Common myeloid progenitor, CD34-positive (primary cell): ENCODE data around the gene LIN54.
"Not testable (repeated sequence)": the region's sequence is repeated elsewhere in the genome, so short reads cannot be mapped to it uniquely, and the experiment has no call there.

Experiments
- CTCF ChIA-PET: fragments of 350-600 bp; sonication (Branson Sonifier 250); formaldehyde crosslinking; loops from one replicate; lab custom pipeline; 2021; ENCODE audit warnings: antibody characterized with exemption; lab: Charles Lee
- POLR2A ChIA-PET: fragments of 350-600 bp; sonication (Branson Sonifier 250); formaldehyde crosslinking; loops from one replicate; lab custom pipeline; 2021; ENCODE audit warnings: antibody characterized with exemption; lab: Charles Lee
- DNase-seq, 3 donors: peaks; one replicate each; pipeline versions ENCODE4 v3.0.0 to v3.0.0-alpha.2; 2013
- H3K27ac ChIP-seq, 2 experiments: 1 replicate in 1 of 2; 2 replicates in 1 of 2; pipeline ENCODE4 v1.7.0; 2013; ENCODE audit warnings: inconsistent platforms in 2 of 2, low read length in 2 of 2, mild to moderate bottlenecking in 2 of 2, low read depth in 1 of 2, moderate library complexity in 1 of 2; ENCODE audit not compliant: severe bottlenecking in 2 of 2, insufficient read depth in 1 of 2, poor library complexity in 1 of 2
- H3K27me3 ChIP-seq, 5 experiments: replicated peaks in 2 of 5; 1 replicate in 3 of 5; 2 replicates in 2 of 5; pipeline versions ENCODE4 v1.6.1 to v1.7.0; 2013; ENCODE audit warnings: low read length in 4 of 5, mild to moderate bottlenecking in 2 of 5, moderate library complexity in 2 of 5, inconsistent platforms in 1 of 5; ENCODE audit not compliant: insufficient read depth in 5 of 5, control insufficient read depth in 4 of 5
- H3K36me3 ChIP-seq, 4 experiments: 1 replicate in 2 of 4; 2 replicates in 2 of 4; pipeline versions ENCODE4 v1.6.1 to v1.7.0; 2013; ENCODE audit warnings: low read length in 3 of 4, control low read depth in 1 of 4, mild to moderate bottlenecking in 1 of 4; ENCODE audit not compliant: control insufficient read depth in 4 of 4, insufficient read depth in 4 of 4
- H3K4me1 ChIP-seq, 4 experiments: 1 replicate in 3 of 4; 2 replicates in 1 of 4; pipeline versions ENCODE4 v1.6.1 to v1.7.1; 2013; ENCODE audit warnings: low read length in 3 of 4, mild to moderate bottlenecking in 3 of 4, control low read depth in 1 of 4, inconsistent platforms in 1 of 4, moderate library complexity in 1 of 4; ENCODE audit not compliant: control insufficient read depth in 4 of 4, insufficient read depth in 4 of 4; ENCODE audit errors: control extremely low read depth in 1 of 4
- H3K4me3 ChIP-seq, 7 experiments: 1 replicate in 4 of 7; 2 replicates in 3 of 7; pipeline versions ENCODE4 v1.5.1 to v1.7.0; 2013; ENCODE audit warnings: mild to moderate bottlenecking in 7 of 7, low read length in 6 of 7, moderate library complexity in 6 of 7, inconsistent platforms in 2 of 7, low read depth in 2 of 7, control low read depth in 1 of 7; ENCODE audit not compliant: insufficient read depth in 4 of 7, control insufficient read depth in 1 of 7; ENCODE audit errors: extremely low read depth in 1 of 7
- H3K9me3 ChIP-seq, 5 experiments: 1 replicate in 4 of 5; 2 replicates in 1 of 5; pipeline versions ENCODE4 v1.6.1 to v1.7.1; 2013; ENCODE audit warnings: low read length in 4 of 5, mild to moderate bottlenecking in 2 of 5, inconsistent platforms in 1 of 5, low read depth in 1 of 5, moderate library complexity in 1 of 5; ENCODE audit not compliant: control insufficient read depth in 4 of 5, insufficient read depth in 2 of 5; ENCODE audit errors: control extremely low read depth in 1 of 5
- WGBS: methylation state at CpG from one replicate; pipeline ENCODE4 v1.1.5; 2013; ENCODE audit not compliant: insufficient coverage; 5-methylcytosine and 5-hydroxymethylcytosine counted together

LIN54 gene

DNA sequence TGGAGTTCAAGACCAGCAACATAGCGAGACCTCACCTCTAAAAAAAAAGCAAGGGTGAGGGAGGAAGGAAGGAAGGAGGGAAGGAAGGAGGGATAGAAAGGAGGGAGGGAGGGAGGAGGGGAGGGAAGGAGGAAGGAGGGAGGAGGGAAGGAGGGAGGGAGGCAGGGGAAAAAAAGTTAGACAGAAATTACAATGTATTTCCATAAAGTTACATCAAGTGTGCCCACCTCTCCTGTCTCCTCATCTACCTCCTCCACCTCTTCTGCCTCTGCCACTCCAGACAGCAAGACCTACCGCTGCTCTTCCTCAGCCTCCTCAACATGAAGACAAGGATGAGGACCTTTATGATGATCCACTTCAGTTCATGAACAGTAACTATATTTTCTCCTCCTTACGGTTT, 8.3 kb downstream of the LIN54 start:
- no CpG with 5 or more reads among the region's 3 CpGs for WGBS
- Histone ChIP-seq H3K27ac (no peak overlapping the region), H3K36me3 (peaks cover 0 to 2% (median 0%) of the 10 kb centered on the region in 4 experiments), H3K4me3 (no peak overlapping the region), H3K9me3 (no peaks in the 10 kb centered on the region), H3K4me1 (no peaks in the 10 kb centered on the region), H3K27me3 (no peaks in the 10 kb centered on the region)
- CTCF ChIA-PET: interaction anchor here (1.5 to 3.0 kb wide), 2 partner anchors 11 to 33 kb away, joined by 4 to 16 read pairs; partner anchors contain the start of gene COPS4
- DNase-seq: no peak
- POLR2A ChIA-PET: no interaction called here

DNA sequence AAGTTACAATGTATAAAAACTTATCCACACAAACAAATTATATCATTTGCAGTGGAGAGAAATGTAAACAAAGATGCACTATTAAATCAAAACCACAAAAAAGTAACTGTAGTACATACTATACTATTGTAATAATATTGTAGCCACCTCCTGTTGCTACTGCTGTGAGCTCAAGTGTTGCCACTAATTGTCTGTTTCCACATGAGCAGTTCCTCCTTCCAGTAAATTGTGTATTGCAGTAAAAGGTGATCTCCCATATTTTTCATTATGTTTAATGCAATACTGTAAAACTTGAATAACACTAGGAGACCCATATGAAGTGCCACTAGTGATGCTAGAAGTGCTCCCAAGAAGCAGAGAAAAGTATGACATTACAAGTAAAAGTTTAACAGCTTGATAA, 11.7 kb downstream of the LIN54 start:
- POLR2A ChIA-PET: no interaction called here
- CTCF ChIA-PET: no interaction called here
- H3K27ac ChIP-seq: no peak overlapping the region
- no peak for DNase-seq
- no peak overlapping the region for H3K4me3 ChIP-seq
- H3K4me1 ChIP-seq: no peaks in the 10 kb centered on the region
- H3K27me3 ChIP-seq: no peaks in the 10 kb centered on the region
- peaks cover 0 to 2% (median 0%) of the 10 kb centered on the region in 4 experiments for H3K36me3 ChIP-seq
- no peaks in the 10 kb centered on the region for H3K9me3 ChIP-seq

DNA sequence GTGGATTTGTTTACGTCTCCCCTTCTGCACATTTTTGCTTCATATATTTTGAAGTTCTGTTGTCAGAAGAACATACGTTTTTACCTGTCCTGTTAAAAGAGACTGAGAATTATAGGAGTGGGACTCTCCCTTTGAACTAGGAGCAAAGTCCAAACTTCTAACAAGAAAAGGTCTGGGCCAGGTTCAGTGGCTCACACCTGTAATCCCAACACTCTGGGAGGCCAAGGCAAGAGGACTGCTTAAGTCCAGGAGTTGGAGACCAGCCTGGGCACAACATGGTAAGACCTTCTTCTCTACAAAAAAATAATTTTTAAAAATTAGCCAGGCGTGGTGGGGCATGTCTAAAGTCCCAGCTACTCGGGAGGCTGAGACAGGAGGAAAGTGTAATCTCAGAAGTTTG, 15.8 kb downstream of the LIN54 start:
- CTCF ChIA-PET: interaction anchor here (0.9 kb wide), 1 partner anchor 10 kb away, joined by 3 read pairs; no protein-coding TSS in a partner anchor
- Histone ChIP-seq H3K27me3 (no peaks in the 10 kb centered on the region), H3K27ac (no peak overlapping the region), H3K36me3 (peaks cover 0 to 2% (median 0%) of the 10 kb centered on the region in 4 experiments), H3K4me1 (peaks cover 0 to 5% (median 2%) of the 10 kb centered on the region in 4 experiments), H3K4me3 (no peak overlapping the region), H3K9me3 (no peaks in the 10 kb centered on the region)
- 100% methylated on average over 2 of the region's 4 CpGs for WGBS
- no peak for DNase-seq
- POLR2A ChIA-PET: no interaction called here

DNA sequence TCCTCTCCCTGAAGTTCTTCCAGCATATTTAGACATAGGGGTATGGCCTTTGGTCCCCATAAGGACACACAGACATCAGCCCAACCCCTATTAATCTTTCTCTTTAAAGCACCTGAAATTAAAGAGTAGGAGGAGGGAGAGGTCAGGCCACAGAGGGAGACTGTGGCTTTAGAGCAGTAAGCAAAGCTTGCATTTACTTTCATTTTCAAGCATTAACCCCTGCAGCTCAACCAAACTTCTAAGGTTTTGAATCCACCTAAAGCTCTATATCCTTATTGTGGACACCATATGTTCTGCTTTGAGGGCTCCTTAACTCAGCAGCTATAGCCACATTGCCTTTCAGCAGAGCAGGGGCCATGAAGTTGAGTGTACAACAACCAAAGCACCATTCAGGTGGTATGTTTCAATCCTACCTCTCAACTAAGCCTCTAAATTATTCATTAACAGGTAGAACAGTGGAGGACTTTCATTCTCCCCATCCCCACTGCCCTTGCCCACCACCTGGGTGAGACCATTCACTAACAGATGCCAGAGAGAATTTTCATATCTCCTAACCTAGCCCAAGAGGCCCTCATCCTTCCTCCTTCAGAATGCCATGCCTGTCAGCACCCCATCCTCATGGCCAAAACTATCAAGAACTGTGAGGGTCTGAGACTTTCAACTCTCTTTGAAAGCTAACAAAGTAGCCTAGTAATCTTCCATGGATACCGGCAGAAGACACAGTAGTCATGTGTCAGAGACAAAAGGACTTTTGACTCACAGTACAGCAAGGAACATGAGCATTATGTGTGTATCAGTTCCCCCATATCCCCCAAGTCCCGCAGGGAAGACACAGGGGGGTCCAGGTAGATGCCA, 20.8 kb downstream of the LIN54 start:
- Histone ChIP-seq H3K4me1 (peaks cover 2 to 14% (median 6%) of the 10 kb centered on the region in 4 experiments), H3K4me3 (peak overlapping the region in 6 of 7 experiments; percentile 31 to 66 (median 44)), H3K27ac (peak overlapping the region; percentile 48 to 72), H3K27me3 (no peaks in the 10 kb centered on the region), H3K36me3 (peaks cover 0 to 2% (median under 1%) of the 10 kb centered on the region in 4 experiments), H3K9me3 (no peaks in the 10 kb centered on the region)
- peak in 2 of 3 donors; percentile 62 to 77 for DNase-seq
- 100% methylated on average over 2 of the region's 2 CpGs for WGBS
- POLR2A ChIA-PET: no interaction called here
- CTCF ChIA-PET: interaction anchor here (1.0 to 3.8 kb wide), 5 partner anchors 12 to 22 kb away, joined by 3 to 16 read pairs (median 4); partner anchors contain the start of gene LIN54

DNA sequence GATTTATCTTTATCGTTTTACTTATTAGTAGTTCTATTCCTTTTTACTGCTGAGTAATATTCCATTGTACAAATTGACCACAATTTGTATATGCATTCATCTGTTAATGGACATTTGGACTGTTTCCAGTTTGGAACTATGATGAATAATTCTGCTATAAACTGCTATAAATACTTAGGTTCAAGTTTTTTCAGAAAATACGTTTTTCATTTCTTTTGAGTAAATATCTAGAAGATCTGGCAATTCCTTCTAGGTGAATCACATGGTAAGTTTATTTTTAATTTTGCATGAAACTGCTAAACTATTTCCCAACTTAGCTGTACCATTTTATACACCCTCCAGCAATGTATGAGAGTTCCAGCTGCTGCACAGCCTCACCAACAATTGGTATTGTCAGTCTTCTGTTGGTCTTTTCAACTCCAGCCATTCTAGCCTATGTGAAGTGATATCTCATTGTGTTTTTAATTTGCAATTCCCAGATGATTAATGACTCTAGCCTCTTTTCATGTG, 22.2 kb downstream of the LIN54 start:
- DNase-seq: peak in 1 of 3 donors; percentile 18
- no peak overlapping the region for H3K4me3 ChIP-seq
- POLR2A ChIA-PET: no interaction called here
- H3K27ac ChIP-seq: no peak overlapping the region
- H3K36me3 ChIP-seq: peaks cover 0 to 10% (median 4%) of the 10 kb centered on the region in 4 experiments
- H3K4me1 ChIP-seq: peaks cover 2 to 16% (median 6%) of the 10 kb centered on the region in 4 experiments
- H3K27me3 ChIP-seq: no peaks in the 10 kb centered on the region
- no peaks in the 10 kb centered on the region for H3K9me3 ChIP-seq
- no CpG with 5 or more reads among the region's 2 CpGs for WGBS
- CTCF ChIA-PET: interaction anchor here (0.8 to 1.8 kb wide), 4 partner anchors 10 to 48 kb away, joined by 3 read pairs; no protein-coding TSS in a partner anchor

DNA sequence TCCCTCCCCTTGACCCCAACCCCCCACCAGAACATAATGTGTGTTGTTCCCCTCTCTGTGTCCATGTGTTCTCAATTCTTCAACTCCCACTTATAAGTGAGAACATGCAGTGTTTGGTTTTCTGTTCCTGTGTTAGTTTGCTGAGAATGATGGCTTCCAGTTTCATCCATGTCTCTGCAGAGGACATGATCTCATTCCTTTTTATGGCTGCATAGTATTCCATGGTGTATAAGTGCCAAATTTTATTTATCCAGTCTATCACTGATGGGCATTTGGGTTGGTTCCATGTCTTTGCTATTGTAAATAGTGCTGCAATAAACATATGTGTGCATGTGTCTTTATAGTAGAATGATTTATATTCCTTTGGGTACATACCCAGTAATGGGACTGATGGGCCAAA, 23.1 kb downstream of the LIN54 start:
- H3K4me3 ChIP-seq, H3K9me3 ChIP-seq, H3K27me3 ChIP-seq, DNase-seq, H3K36me3 ChIP-seq, POLR2A ChIA-PET, H3K27ac ChIP-seq: not testable (repeated sequence)
- peaks cover 2 to 16% (median 6%) of the 10 kb centered on the region in 4 experiments for H3K4me1 ChIP-seq
- CTCF ChIA-PET: interaction anchor here (1.1 to 1.4 kb wide), 2 partner anchors 9 to 16 kb away, joined by 3 read pairs; no protein-coding TSS in a partner anchor

DNA sequence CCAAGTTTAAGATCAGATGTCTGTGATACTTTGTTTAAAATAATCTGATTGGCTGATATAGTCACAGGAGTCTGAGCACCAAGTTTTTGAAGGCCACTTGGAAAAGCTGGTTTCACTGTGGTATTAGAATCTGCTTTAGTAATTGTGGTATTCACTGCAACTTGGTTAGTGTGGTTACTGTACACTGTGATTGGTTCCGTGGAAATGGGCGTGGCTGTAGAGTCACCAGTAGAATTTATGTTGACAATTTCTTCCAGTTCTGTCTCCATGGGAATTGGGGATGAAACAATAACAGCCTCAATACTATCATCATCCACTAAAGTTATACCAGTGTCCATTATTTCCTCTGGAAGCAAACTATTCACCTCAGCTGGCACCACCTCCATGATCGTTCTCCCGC, 26.2 kb downstream of the LIN54 start:
- DNase-seq: peak; percentile 26 to 89 (median 83)
- no CpG with 5 or more reads among the region's 4 CpGs for WGBS
- POLR2A ChIA-PET: no interaction called here
- H3K4me3 ChIP-seq: no peak overlapping the region
- no peaks in the 10 kb centered on the region for H3K9me3 ChIP-seq
- peaks cover 2 to 8% (median 3%) of the 10 kb centered on the region in 4 experiments for H3K4me1 ChIP-seq
- no peaks in the 10 kb centered on the region for H3K27me3 ChIP-seq
- peaks cover 0 to 16% (median 3%) of the 10 kb centered on the region in 4 experiments for H3K36me3 ChIP-seq
- CTCF ChIA-PET: interaction anchor here (0.7 to 0.8 kb wide), 2 partner anchors 38 to 47 kb away, joined by 3 read pairs; no protein-coding TSS in a partner anchor
- H3K27ac ChIP-seq: no peak overlapping the region
